Activated CD4-positive, alpha-beta T cell treated with anti-CD3 and anti-CD28 coated beads, Interleukin-2, amount 50 U/mL, for 24 hours (primary cell): ENCODE measurements around the gene ATG3.
A peak's percentile ranks its signal among the peaks of the same experiment; 100 is the strongest.

Experiments
- DNase-seq, 2 donors: peaks; one replicate each; pipeline ENCODE4 v3.0.0-alpha.2; 2020; ENCODE audit warnings: low read depth in 1 of 2, low spot score in 1 of 2

ATG3 gene

GRCh38 chr3:112561734-112562529 lies at the start of gene ATG3, which contains the start of gene SLC35A5:
Gene ATG3 (minus strand): TSS chr3:112561962. CDS start chr3:112561528, 434 bp downstream.
Gene SLC35A5 (plus strand): TSS chr3:112562045. CDS start chr3:112563404, 1,359 bp downstream.
- peak; percentile 97 to 98 for DNase-seq

GRCh38 chr3:112610121-112610520 lies 48.4 kb upstream of the ATG3 start:
- no peak for DNase-seq

GRCh38 chr3:112607863-112608262 lies 46.1 kb upstream of the ATG3 start:
- DNase-seq: no peak

- no peak for DNase-seq
Measured at GRCh38 chr3:112606098-112606497, 44.3 kb upstream of the ATG3 start.

- no peak for DNase-seq
Measured at GRCh38 chr3:112605285-112605684, 43.5 kb upstream of the ATG3 start.

- DNase-seq: no peak
Measured at GRCh38 chr3:112604536-112604935, 42.8 kb upstream of the ATG3 start.

- DNase-seq: no peak
Measured at GRCh38 chr3:112602217-112602838, 40.6 kb upstream of the ATG3 start.

- no peak for DNase-seq
Measured at GRCh38 chr3:112598731-112599130, 37.0 kb upstream of the ATG3 start.

- DNase-seq: no peak
Measured at GRCh38 chr3:112597945-112598344, 36.2 kb upstream of the ATG3 start.

GRCh38 chr3:112594856-112595255 lies 33.1 kb upstream of the ATG3 start:
- no peak for DNase-seq

GRCh38 chr3:112593258-112593657 lies 31.5 kb upstream of the ATG3 start:
- DNase-seq: no peak

- DNase-seq: no peak
Measured at GRCh38 chr3:112587336-112587735, 25.6 kb upstream of the ATG3 start.

- no peak for DNase-seq
Measured at GRCh38 chr3:112585782-112586181, 24.0 kb upstream of the ATG3 start.

GRCh38 chr3:112583105-112583504 lies 21.3 kb upstream of the ATG3 start:
- DNase-seq: no peak

- peak in 1 of 2 donors; percentile 11 for DNase-seq
Measured at GRCh38 chr3:112582244-112582874, 20.6 kb upstream of the ATG3 start.

GRCh38 chr3:112579697-112580096 lies 17.9 kb upstream of the ATG3 start:
- DNase-seq: no peak

- no peak for DNase-seq
Measured at GRCh38 chr3:112579232-112579631, 17.5 kb upstream of the ATG3 start.

GRCh38 chr3:112572701-112573100 lies 10.9 kb upstream of the ATG3 start:
- DNase-seq: no peak

GRCh38 chr3:112569265-112569664 lies 7.5 kb upstream of the ATG3 start:
- no peak for DNase-seq

GRCh38 chr3:112568642-112569041 lies 6.9 kb upstream of the ATG3 start:
- no peak for DNase-seq

GRCh38 chr3:112564940-112565305 lies 3.2 kb upstream of the ATG3 start:
- DNase-seq: no peak
